Brain microvascular endothelial cell (primary cell): ENCODE data around the gene C2CD2.

Source experiments
- DNase-seq: peaks from one replicate; pipeline ENCODE4 v3.0.0-alpha.2; 2020
- H3K27ac ChIP-seq: fragments of 250-450 bp; sonication (Bioruptor Pico); 2 replicates; pipeline ENCODE4 v1.5.1; 2020; ENCODE audit warnings: mild to moderate bottlenecking, moderate library complexity
- H3K27me3 ChIP-seq: fragments of 250-450 bp; sonication (Bioruptor Pico); replicated peaks from 2 replicates; pipeline ENCODE4 v1.5.1; 2020; ENCODE audit warnings: mild to moderate bottlenecking
- H3K36me3 ChIP-seq: fragments of 250-450 bp; sonication (Bioruptor Pico); replicated peaks from 2 replicates; pipeline ENCODE4 v1.5.1; 2020; ENCODE audit warnings: mild to moderate bottlenecking
- H3K4me3 ChIP-seq: 2 replicates; pipeline ENCODE4 v1.5.1; 2011; ENCODE audit warnings: low read depth, mild to moderate bottlenecking, control low read depth, low read length, moderate library complexity
- in situ Hi-C: cut with HindIII; loops from 2 replicates; pipeline ENCODE4 v1.10.0; 2017; ENCODE audit warnings: low sequenced_read_pairs, low pct_ligation_motif_present
- TF ChIP-seq, protein P1 (sequence below): IDR thresholded peaks from 2 replicates; pipeline ENCODE4 v1.5.1; 2011; ENCODE audit warnings: low read depth, mild to moderate bottlenecking, moderate library complexity, low read length, control low read depth, inconsistent platforms; ENCODE audit errors: missing control alignments

The C2CD2 gene

DNA sequence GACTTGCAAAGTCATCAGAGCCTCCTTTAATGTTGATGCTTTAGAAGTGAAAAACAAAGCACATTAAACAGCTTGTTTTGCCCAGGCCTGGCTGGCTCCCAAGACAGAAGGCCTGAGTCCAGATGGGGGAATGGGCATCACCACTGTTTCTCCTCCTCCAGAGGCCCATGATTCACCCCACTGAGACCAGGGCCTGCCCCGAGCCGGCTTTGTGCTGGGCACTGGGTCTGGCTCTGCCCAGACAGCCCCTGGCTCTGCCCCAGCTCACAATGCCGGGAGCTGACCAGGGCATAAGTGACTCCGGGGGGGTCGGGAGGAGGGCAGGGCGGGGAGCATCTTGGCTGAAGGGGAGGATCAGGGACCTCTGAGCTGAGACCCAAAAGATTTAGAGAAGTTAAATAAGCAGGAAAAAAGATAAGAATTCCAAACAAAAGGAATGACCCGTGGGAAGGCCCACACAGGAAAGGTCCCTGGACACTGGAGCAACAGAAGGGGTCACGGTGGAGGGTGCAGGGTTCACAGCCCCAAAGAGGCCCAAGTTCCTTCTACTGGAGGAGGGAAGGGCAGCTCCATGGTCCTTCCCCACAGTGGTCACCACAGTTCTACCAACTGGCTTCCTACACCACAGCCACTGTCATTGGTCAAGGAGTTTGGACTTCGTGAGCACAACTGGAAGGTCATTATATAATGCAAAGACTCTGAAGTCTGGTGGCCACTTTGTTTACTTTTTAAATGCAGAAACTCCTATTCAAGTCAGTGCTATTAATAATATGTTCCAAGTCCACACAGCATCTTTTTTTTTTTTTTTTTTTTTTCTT is 5.5 kb downstream of the C2CD2 start:
- DNase-seq: no peak
- Histone ChIP-seq H3K36me3 (no peaks in the 10 kb centered on the region), H3K27ac (no peak overlapping the region), H3K27me3 (no peaks in the 10 kb centered on the region), H3K4me3 (no peak overlapping the region)
- in situ Hi-C loops: no loop called here
- TF ChIP-seq, protein P1, sequence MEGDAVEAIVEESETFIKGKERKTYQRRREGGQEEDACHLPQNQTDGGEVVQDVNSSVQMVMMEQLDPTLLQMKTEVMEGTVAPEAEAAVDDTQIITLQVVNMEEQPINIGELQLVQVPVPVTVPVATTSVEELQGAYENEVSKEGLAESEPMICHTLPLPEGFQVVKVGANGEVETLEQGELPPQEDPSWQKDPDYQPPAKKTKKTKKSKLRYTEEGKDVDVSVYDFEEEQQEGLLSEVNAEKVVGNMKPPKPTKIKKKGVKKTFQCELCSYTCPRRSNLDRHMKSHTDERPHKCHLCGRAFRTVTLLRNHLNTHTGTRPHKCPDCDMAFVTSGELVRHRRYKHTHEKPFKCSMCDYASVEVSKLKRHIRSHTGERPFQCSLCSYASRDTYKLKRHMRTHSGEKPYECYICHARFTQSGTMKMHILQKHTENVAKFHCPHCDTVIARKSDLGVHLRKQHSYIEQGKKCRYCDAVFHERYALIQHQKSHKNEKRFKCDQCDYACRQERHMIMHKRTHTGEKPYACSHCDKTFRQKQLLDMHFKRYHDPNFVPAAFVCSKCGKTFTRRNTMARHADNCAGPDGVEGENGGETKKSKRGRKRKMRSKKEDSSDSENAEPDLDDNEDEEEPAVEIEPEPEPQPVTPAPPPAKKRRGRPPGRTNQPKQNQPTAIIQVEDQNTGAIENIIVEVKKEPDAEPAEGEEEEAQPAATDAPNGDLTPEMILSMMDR: no peak

DNA sequence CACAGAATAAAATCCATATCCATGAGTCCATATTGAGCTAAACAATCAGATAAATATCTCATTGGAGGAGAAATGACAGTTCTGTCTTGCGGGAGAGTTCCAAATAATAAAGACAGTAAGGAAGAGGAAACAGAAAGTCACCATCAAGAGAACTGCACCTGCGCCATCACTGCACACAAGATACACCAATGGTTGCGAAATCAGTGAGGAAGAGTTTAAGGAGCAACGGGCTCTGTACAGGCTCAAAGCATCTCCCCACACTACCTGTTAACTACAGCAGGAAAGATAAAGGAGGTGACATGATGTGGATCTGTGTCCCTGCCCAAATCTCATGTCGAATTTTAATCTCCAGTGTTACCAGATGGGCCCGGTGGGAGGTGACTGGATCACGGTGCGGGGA is 7.8 kb downstream of the C2CD2 start:
- in situ Hi-C loops: no loop called here

DNA sequence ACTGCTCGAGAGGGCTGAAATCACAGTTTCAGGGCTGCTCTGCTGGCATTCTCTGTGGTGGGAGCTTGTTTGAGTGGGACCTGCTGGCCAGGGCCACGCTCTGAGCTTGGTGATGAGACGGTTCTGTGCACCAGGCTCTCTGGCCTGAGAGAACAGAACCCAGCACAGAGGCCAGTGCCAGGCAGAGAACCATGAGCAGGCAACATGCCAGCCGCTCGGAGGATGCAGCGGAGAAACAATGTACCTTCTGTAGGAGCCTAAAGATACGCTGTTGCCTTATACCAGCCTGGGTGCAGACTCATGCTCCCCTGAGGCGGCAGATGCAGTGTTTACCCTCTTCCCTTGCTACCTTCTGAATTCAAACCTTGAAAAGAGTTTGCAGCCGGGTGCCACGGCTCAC is 10.0 kb downstream of the C2CD2 start:
- no peak for DNase-seq
- Histone ChIP-seq H3K36me3 (peaks cover 5% of the 10 kb centered on the region), H3K4me3 (no peak overlapping the region), H3K27me3 (no peaks in the 10 kb centered on the region), H3K27ac (no peak overlapping the region)
- TF ChIP-seq, protein P1: no peak
- in situ Hi-C loops: no loop called here

More for the DNA sequence above, 7.8 kb downstream of the C2CD2 start:
- Histone ChIP-seq H3K36me3 (peaks cover 5% of the 10 kb centered on the region), H3K4me3 (no peak overlapping the region), H3K27ac (no peak overlapping the region), H3K27me3 (no peaks in the 10 kb centered on the region)
- DNase-seq: no peak
- TF ChIP-seq, protein P1: no peak

DNA sequence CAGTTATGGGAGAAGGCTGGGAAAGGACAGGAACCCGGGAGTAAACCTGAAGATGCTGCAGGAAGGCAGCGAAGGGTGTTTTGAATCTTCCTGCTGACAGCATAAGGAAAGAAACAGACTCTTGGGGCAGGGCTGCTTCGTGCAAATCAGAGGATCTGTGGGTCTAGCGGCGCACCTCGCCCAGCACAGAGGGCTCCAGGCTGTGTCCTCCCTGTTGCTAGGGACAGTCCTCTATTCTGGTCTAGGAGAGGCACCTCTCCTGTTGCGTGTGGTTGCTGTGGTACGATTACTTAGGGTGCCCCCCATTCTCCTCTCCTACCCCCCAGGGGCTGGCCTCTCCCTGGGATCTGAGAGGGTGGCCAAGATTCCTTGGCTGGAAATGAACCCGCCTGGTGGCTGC is 11.4 kb downstream of the C2CD2 start:
- H3K4me3 ChIP-seq: no peak overlapping the region

DNA sequence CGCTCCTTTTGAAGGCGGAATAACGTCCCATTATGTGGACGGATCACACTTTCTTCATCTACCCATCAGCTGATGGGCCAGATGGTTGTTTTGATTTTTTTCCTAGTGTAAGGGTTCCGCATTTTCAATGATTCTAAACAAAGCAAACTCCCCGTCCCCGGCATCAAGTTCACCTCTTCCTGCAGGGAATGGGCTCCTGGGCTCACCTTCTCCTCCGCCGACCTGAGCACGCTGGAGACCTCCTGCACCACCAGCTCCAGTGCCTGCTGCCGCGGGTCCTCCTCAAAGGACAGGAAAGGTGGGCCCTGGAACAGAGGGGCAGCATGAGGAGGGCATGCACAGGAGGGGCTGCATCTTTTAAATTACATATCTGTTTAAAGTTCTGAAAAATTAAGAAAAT is 11.9 kb downstream of the C2CD2 start:
- in situ Hi-C loops: no loop called here
- TF ChIP-seq, protein P1: no peak
- no peaks in the 10 kb centered on the region for H3K27me3 ChIP-seq
- no peak for DNase-seq
- H3K4me3 ChIP-seq: no peak overlapping the region
- peaks cover 5% of the 10 kb centered on the region for H3K36me3 ChIP-seq
- H3K27ac ChIP-seq: no peak overlapping the region

More for the DNA sequence above, 11.4 kb downstream of the C2CD2 start:
- peaks cover 5% of the 10 kb centered on the region for H3K36me3 ChIP-seq
- H3K27ac ChIP-seq: no peak overlapping the region
- no peak for DNase-seq
- in situ Hi-C loops: no loop called here
- TF ChIP-seq, protein P1: no peak
- H3K27me3 ChIP-seq: no peaks in the 10 kb centered on the region

- TF ChIP-seq, protein P1: no peak
- in situ Hi-C loops: no loop called here
- Histone ChIP-seq H3K4me3 (no peak overlapping the region), H3K36me3 (peaks cover 5% of the 10 kb centered on the region), H3K27me3 (no peaks in the 10 kb centered on the region), H3K27ac (no peak overlapping the region)
- no peak for DNase-seq
Observed at GRCh38 chr21:41940431-41940830, 13.4 kb downstream of the C2CD2 start.
